A673 (cell line): ENCODE measurements around the gene FSTL4. TPM values are rescaled to one million over a fixed set of nuclear protein-coding genes. Genes with fewer than 3 reads are reported as not detected.
A peak's percentile ranks its signal among the peaks of the same experiment; 100 is the strongest.

Experiments
- BruUV-seq: library from RNA; stranded (reverse); fragments of 400-500 nt; replicated peaks from 2 replicates; lab custom pipeline; 2021; lab: Mats Ljungman, UMichigan
- CTCF ChIA-PET: fragments of 300-600 bp; sonication (Branson Sonifier 250); formaldehyde crosslinking; loops from one replicate; lab custom pipeline; 2022; ENCODE audit warnings: antibody characterized with exemption; lab: Charles Lee
- POLR2A ChIA-PET: fragments of 300-600 bp; sonication (Branson Sonifier 250); formaldehyde crosslinking; loops from one replicate; lab custom pipeline; 2022; ENCODE audit warnings: antibody characterized with exemption; ENCODE audit not compliant: low non-redundant PET; lab: Charles Lee
- DNase-seq: peaks from one replicate; pipeline ENCODE4 v3.0.0-alpha.2; 2015; ENCODE audit warnings: low spot score
- H3K27ac ChIP-seq: fragments of 200-600 bp; sonication (generic); 2 replicates; pipeline ENCODE4 v1.5.1; 2016; ENCODE audit warnings: mixed run types, low read depth, mild to moderate bottlenecking, mixed read lengths, antibody characterized with exemption, low read length; ENCODE audit not compliant: poor library complexity, severe bottlenecking
- H3K27me3 ChIP-seq: fragments of 200-600 bp; sonication (generic); replicated peaks from 2 replicates; pipeline ENCODE4 v1.6.1; 2017; ENCODE audit warnings: mixed run types, low read depth, mild to moderate bottlenecking, mixed read lengths, antibody characterized with exemption, low read length; ENCODE audit not compliant: insufficient read depth, poor library complexity
- H3K36me3 ChIP-seq: fragments of 200-600 bp; sonication (generic); 2 replicates; pipeline ENCODE4 v1.6.1; 2016; ENCODE audit warnings: mixed run types, mild to moderate bottlenecking, mixed read lengths, antibody characterized with exemption, low read length; ENCODE audit not compliant: insufficient read depth, poor library complexity, severe bottlenecking
- H3K4me1 ChIP-seq: fragments of 200-600 bp; sonication (generic); 2 replicates; pipeline ENCODE4 v1.6.1; 2017; ENCODE audit warnings: mixed run types, mild to moderate bottlenecking, mixed read lengths, antibody characterized with exemption, low read length; ENCODE audit not compliant: insufficient read depth, poor library complexity, severe bottlenecking
- H3K4me3 ChIP-seq: fragments of 200-600 bp; sonication (generic); 2 replicates; pipeline ENCODE4 v1.5.1; 2016; ENCODE audit warnings: low read depth, mixed run types, mild to moderate bottlenecking, mixed read lengths, low read length; ENCODE audit not compliant: poor library complexity, severe bottlenecking
- H3K9me3 ChIP-seq: fragments of 200-600 bp; sonication (generic); 2 replicates; pipeline ENCODE4 v1.6.1; 2016; ENCODE audit warnings: mixed run types, low read depth, mild to moderate bottlenecking, mixed read lengths, antibody characterized with exemption, low read length; ENCODE audit not compliant: poor library complexity, severe bottlenecking
- CTCF ChIP-seq: fragments of 300-800, 200-600 bp; sonication (generic); conservative IDR thresholded peaks from 2 replicates; pipeline ENCODE4 v1.5.1; 2017; ENCODE audit warnings: low read depth, mild to moderate bottlenecking, antibody characterized with exemption, low read length, moderate library complexity, mixed read lengths
- EZH2 ChIP-seq: fragments of 200-600 bp; sonication (generic); IDR thresholded peaks from 2 replicates; pipeline ENCODE4 v1.6.1; 2017; ENCODE audit warnings: borderline replicate concordance, low read depth, mild to moderate bottlenecking, mixed read lengths, antibody characterized with exemption, low read length; ENCODE audit not compliant: poor library complexity, severe bottlenecking
- intact Hi-C: fragments of 100-400 bp; cut with micrococcal nuclease; formaldehyde crosslinking; loops from one replicate; pipeline ENCODE4 v1.10.0; 2022; ENCODE audit not compliant: unreplicated experiment
- total RNA-seq: library from RNA; stranded (reverse); gene quantifications from 2 replicates; pipeline ENCODE4 v1.2.3, GENCODE V29; 2021

Gene FSTL4
- total RNA-seq, 1 experiment from 2014 or later = 0.86 TPM

GRCh38 chr5:133638436-133638835, 26.1 kb upstream of the FSTL4 start:
- no peaks in the 10 kb centered on the region for H3K36me3 ChIP-seq
- DNase-seq = no peak
- ChIA-PET POLR2A (no interaction called here), CTCF (no interaction called here)
- no peak for TF ChIP-seq EZH2
- no peak for TF ChIP-seq CTCF
- no peaks in the 10 kb centered on the region for H3K4me1 ChIP-seq
- intact Hi-C loops = no loop called here
- H3K4me3 ChIP-seq = no peak overlapping the region
- H3K9me3 ChIP-seq = no peaks in the 10 kb centered on the region
- no TSS peak for BruUV-seq
- H3K27ac ChIP-seq = no peak overlapping the region
- no peaks in the 10 kb centered on the region for H3K27me3 ChIP-seq

GRCh38 chr5:133637206-133637605, 24.9 kb upstream of the FSTL4 start:
- H3K4me1 ChIP-seq = no peaks in the 10 kb centered on the region
- no peak overlapping the region for H3K4me3 ChIP-seq
- TF ChIP-seq EZH2 (no peak), CTCF (no peak)
- no peak overlapping the region for H3K27ac ChIP-seq
- H3K36me3 ChIP-seq = no peaks in the 10 kb centered on the region
- no peak for DNase-seq
- no peaks in the 10 kb centered on the region for H3K9me3 ChIP-seq
- H3K27me3 ChIP-seq = no peaks in the 10 kb centered on the region
- BruUV-seq = no TSS peak
- intact Hi-C loops = no loop called here
- ChIA-PET POLR2A (no interaction called here), CTCF (no interaction called here)

GRCh38 chr5:133635051-133635450, 22.7 kb upstream of the FSTL4 start:
- intact Hi-C loops = no loop called here
- ChIA-PET CTCF (interaction anchor here (0.6 kb wide), 1 partner anchor 209 kb away, joined by 4 read pairs; no protein-coding TSS in a partner anchor), POLR2A (no interaction called here)
- DNase-seq = peak; percentile 72
- H3K36me3 ChIP-seq = no peaks in the 10 kb centered on the region
- H3K9me3 ChIP-seq = no peaks in the 10 kb centered on the region
- no peak for TF ChIP-seq CTCF
- TF ChIP-seq EZH2 = no peak
- H3K4me1 ChIP-seq = no peaks in the 10 kb centered on the region
- H3K27me3 ChIP-seq = no peaks in the 10 kb centered on the region
- BruUV-seq = no TSS peak
- H3K27ac ChIP-seq = no peak overlapping the region
- no peak overlapping the region for H3K4me3 ChIP-seq
